ENCODE results near the gene PUS3.

Gene PUS3, protein sequence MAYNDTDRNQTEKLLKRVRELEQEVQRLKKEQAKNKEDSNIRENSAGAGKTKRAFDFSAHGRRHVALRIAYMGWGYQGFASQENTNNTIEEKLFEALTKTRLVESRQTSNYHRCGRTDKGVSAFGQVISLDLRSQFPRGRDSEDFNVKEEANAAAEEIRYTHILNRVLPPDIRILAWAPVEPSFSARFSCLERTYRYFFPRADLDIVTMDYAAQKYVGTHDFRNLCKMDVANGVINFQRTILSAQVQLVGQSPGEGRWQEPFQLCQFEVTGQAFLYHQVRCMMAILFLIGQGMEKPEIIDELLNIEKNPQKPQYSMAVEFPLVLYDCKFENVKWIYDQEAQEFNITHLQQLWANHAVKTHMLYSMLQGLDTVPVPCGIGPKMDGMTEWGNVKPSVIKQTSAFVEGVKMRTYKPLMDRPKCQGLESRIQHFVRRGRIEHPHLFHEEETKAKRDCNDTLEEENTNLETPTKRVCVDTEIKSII

DNA sequence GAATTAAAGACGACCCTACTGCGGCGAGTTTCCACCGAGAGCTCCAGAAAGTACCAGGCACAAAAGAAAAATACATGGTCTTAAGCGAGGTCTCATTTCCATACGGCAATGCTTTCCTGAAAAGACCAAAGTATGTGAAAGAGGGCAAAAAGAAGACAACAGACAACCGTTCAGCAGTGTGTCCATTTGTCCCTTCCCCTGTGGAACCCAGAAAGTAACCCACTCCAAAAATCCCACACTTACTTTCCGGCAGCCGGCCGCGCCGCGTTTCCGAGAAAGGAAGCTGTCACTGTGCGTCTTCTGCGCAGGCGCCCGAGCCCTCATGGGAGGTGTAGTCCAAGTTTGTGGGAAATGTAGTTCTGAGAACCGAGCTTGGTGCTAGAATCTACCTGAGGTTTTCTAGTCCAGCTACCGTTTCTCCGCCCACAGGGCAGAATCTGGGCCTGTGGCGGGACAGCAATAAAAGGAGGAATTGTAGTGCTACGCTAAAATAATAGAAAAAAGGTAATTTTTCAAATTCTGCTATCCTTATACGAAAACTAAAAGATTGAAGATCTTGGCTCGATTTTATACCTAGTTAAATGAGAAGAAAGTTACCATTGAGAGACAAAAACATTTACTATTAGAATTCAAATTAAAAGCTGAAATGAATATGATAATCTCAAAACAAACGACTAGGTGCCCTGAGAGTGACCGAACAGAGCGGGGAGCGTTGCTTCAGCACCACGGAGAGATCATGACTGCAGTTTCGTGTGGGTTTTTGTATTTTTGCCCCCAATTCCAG is at the start of gene PUS3:
TSS of gene PUS3 (minus strand) at position 280 of the 784 bp plus-strand sequence. CDS start 6,922 bp downstream, outside the sequence.
- Mint-ChIP-seq H3K36me3 (peaks cover 15% of the 10 kb centered on the region), H3K27ac (peak within 1 kb of the TSS; percentile 89), H3K9me3 (no peaks in the 10 kb centered on the region), H3K4me1 (peaks cover 17% of the 10 kb centered on the region), H3K4me3 (peak within 1 kb of the TSS; percentile 97), H3K27me3 (peaks cover 30% of the 10 kb centered on the region)
- peak; percentile 92 for ATAC-seq

- Mint-ChIP-seq H3K36me3 (no peaks in the 10 kb centered on the region), H3K27ac (no peak overlapping the region), H3K27me3 (peaks cover 47% of the 10 kb centered on the region), H3K4me1 (no peaks in the 10 kb centered on the region), H3K4me3 (no peak overlapping the region), H3K9me3 (no peaks in the 10 kb centered on the region)
- no peak for ATAC-seq
These were observed 49.6 kb upstream of the PUS3 start for GRCh38 chr11:125952559-125952958.

DNA sequence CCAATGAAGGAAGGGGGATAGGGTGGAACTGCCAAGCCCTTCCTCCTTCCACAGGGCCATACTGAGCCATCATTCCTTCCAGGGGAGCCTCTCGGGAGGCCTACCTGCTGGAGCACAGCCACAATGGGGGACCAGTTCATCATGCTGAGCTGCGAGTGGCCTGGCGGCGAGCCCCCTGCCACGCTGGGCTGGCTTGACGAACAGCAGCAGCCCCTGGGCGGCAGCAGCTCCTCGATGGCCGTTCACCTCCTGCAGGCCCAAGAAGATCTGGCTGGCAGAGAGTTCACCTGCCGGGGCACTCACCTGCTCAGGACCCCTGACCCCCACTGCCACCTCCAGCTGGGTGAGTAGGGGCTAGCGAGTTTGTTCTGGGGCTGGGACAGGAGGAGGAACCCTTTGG is 48.7 kb upstream of the PUS3 start:
- H3K27ac Mint-ChIP-seq: no peak overlapping the region
- H3K36me3 Mint-ChIP-seq: no peaks in the 10 kb centered on the region
- ATAC-seq: no peak

GRCh38 chr11:125950696-125951651 is 48.0 kb upstream of the PUS3 start:
- Mint-ChIP-seq H3K4me3 (no peak overlapping the region), H3K27me3 (peaks cover 47% of the 10 kb centered on the region), H3K4me1 (no peaks in the 10 kb centered on the region), H3K27ac (no peak overlapping the region), H3K9me3 (no peaks in the 10 kb centered on the region), H3K36me3 (no peaks in the 10 kb centered on the region)
- no peak for ATAC-seq

More for the DNA sequence above, 48.7 kb upstream of the PUS3 start:
- Mint-ChIP-seq H3K27me3 (peaks cover 47% of the 10 kb centered on the region), H3K9me3 (no peaks in the 10 kb centered on the region), H3K4me3 (no peak overlapping the region), H3K4me1 (no peaks in the 10 kb centered on the region)

DNA sequence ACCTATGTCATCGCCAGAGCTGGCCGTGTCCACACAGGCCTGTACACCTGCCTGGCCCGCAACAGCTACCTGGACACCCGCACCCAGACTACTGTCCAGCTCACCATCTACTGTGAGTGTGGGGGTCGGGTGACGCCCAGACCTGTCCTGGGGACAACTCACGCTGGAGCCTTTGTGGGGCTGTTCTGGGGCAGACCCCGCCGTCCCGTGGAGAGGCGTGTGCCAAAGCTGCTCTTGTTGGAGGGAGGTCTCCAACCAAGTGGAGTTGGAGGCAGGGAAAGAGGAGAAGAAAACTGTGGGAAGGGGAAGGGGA is 47.1 kb upstream of the PUS3 start:
- H3K4me1 Mint-ChIP-seq: no peaks in the 10 kb centered on the region
- ATAC-seq: no peak
- H3K4me3 Mint-ChIP-seq: no peak overlapping the region
- H3K9me3 Mint-ChIP-seq: no peaks in the 10 kb centered on the region
- H3K36me3 Mint-ChIP-seq: no peaks in the 10 kb centered on the region
- H3K27ac Mint-ChIP-seq: no peak overlapping the region
- H3K27me3 Mint-ChIP-seq: peaks cover 41% of the 10 kb centered on the region

DNA sequence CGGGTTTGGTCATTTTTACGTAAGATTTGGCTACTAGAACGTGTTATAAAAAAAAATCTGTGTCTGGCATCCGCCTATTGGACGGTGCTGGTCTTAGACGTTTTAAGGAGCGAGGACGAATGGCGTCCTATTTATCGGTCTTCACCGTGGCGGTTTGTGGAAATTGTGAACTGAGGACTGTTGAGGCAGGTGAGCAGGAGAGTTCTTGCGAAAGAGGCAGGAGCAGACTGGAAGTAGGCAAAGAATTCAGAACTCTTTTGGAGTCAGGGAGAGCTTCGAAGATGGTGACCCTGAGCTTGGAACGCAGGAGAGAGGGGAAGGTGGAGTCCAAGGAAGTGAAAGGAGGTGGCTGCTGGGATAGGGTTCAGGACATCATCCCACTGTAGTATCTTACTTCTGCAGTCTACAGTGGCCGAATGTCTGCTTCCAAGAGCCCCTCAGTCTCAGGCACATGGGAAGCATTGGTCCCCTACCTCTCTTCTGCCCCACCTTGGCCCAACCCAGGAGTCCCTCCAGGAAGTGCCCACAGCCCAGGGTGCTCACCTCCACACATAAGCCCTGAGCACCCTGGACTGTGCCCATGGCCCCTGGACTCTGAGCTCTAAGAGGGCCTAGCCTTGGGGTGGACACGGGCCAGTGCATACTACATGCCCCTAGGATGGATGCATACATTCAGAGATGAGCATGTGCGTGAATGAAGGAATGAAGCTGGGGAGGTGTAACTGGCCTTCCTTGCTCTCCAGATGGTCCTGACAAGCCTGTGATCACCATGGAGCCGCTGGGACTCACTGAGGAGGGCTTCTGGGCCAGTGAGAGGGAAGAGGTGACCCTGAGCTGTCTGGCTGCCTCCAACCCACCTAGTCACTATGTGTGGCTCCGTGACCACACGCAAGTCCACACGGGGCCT is 46.5 kb upstream of the PUS3 start:
- Mint-ChIP-seq H3K27ac (no peak overlapping the region), H3K27me3 (peaks cover 38% of the 10 kb centered on the region), H3K36me3 (no peaks in the 10 kb centered on the region), H3K4me1 (no peaks in the 10 kb centered on the region), H3K4me3 (no peak overlapping the region), H3K9me3 (no peaks in the 10 kb centered on the region)
- ATAC-seq: no peak

DNA sequence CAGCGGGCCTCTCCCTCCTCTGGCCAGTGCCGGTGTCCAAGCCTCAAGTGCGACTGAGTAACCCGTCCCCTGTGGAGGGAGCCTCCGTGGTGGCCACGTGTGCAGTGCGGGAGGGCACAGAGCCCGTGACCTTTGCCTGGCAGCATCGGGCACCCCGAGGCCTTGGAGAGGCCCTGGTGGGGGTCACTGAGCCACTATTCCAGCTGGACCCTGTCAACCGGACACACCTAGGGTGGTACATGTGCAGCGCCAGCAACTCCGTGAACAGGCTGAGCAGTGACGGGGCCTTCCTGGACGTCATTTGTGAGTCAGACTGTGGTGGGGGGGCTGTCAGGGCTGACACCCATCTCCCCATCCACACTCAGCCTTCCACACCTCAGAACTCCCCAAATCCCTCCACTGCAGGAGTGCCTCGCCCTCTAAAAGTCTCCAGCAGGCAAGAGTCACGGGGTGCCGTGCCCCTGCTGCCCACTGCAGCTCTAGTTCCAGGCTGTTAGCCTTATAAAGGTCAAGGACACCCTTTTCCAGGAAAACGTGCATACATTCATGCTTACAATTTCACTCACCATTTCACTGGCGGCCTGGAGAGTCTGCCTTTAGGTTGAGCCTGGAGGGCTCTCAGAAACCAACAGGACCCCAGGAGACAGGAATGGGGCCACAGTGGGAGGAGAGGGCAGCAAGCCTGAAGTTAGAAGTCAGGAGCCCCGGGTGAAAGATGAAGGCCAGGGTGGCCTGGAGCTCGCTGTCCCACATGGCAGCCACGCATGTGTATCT is 45.5 kb upstream of the PUS3 start:
- H3K27me3 Mint-ChIP-seq: peaks cover 41% of the 10 kb centered on the region
- no peaks in the 10 kb centered on the region for H3K9me3 Mint-ChIP-seq
- no peak overlapping the region for H3K4me3 Mint-ChIP-seq
- no peaks in the 10 kb centered on the region for H3K4me1 Mint-ChIP-seq
- no peak for ATAC-seq
- no peak overlapping the region for H3K27ac Mint-ChIP-seq
- no peaks in the 10 kb centered on the region for H3K36me3 Mint-ChIP-seq

DNA sequence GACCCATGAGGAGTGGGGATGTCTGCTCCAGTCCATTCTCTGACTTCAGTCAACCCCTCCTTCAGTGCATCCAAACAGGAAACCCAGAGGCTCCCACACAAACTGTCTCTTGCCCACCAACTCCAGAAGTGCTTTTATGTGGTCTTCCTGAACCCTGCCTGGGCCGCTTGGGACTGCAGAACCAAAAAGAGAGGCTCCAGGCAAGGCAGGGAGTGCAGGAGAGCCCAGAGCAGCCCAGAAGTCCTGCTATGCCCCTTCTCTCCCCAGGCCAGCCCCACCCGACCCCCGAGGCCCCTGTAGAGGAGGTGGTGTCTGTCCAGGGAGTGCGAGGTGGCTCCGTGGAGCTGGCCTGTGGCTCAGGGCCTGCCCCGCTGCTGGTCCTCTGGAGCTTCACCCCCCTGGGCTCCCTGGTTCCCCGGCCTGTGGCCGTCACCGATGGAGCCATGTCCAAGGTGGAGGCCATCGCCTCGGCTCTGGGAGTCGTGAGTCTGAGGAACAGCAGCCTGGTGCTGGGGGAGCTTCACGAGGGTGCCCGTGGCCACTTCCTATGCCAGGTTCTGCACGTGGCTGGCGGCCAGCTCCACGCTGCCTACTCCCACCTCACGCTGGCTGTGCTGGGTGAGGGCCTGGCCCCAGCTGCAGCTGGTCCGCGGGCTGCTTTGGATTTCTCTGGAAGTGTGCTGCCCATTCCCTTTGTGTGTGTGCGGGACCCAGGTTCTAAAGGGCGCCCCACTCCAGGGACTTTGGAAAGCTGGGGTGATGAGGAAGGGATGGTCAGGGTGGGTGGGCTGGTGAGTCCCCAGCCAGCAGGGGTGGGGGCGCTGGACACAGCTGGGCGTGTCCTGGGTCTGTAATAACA is 44.6 kb upstream of the PUS3 start:
- Mint-ChIP-seq H3K27ac (no peak overlapping the region), H3K9me3 (no peaks in the 10 kb centered on the region), H3K4me1 (peaks cover under 1% of the 10 kb centered on the region), H3K4me3 (no peak overlapping the region), H3K27me3 (peaks cover 41% of the 10 kb centered on the region), H3K36me3 (no peaks in the 10 kb centered on the region)
- ATAC-seq: no peak

DNA sequence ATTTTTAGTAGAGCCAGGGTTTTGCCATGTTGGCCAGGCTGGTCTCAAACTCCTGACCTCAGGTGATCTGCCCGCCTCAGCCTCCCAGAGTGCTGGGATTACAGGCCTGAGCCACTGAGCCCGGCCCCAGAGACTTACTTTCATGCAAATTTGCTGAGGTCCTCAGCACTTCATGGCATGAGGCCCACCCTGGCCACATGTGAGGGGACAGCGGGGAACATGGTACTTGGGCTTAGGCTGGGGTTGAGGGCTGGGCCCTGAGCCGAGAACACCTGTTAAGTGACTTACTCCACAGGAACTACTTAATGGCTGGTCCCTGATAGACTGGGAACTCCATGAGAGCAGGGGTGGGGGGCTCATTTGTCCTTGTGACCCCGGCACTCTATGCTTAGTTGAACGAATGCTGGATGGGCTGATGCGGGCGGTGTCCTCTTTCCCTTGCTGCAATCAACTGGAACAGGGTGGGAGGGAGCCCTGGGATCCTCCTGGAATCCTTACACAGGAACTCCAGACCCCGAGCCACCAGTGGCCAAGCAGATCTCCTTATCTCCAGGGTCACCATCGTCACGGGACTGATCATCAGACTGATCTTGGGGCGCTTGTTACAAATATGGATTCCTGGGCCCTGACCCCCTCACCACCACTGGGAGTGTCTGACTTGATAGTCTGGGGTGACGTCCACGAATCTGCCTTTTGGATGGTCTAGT is 43.9 kb upstream of the PUS3 start:
- Mint-ChIP-seq H3K9me3 (no peaks in the 10 kb centered on the region), H3K27me3 (peaks cover 48% of the 10 kb centered on the region)
- no peak for ATAC-seq

DNA sequence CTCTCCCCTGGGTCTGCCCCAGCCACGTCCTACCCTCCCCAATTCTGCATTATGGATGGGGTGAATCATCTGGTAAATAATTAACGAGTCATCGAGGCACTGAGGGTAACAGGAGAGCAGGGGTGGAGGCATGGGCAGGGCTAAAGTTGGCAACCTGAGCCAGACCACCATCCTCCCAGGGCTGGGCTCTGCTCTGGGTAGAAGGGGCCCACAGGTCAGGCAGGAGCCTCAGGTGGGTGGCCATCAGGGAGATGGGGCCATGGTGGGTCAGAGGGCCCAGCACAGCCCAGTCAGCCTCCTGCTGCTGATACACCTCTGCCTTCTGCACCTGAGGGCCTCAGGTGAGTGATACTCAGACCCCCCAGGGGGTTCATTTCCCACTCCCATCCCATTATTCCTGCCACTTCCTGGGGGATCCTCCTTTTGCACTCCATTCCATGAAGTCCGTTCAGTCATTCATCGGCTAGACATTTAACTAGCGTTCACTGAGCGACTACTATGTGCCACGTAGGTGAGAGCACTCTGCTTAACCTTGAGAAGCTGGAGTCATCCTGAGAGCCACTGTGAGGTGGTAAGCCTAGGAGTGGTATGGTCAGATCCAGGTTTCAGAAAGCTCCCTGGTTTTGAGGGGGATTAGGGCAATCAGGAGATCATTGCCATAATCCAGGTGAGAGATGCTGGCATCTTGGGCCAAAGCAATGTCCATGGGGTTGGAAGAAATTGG is 43.0 kb upstream of the PUS3 start, which contains the start of gene VSIG10L2:
TSS of gene VSIG10L2 (plus strand) at position 248 of the 724 bp plus-strand sequence. CDS start at position 260, 12 bp downstream.
- H3K9me3 Mint-ChIP-seq: no peaks in the 10 kb centered on the region
- H3K27me3 Mint-ChIP-seq: peaks cover 47% of the 10 kb centered on the region
- H3K36me3 Mint-ChIP-seq: no peaks in the 10 kb centered on the region
- H3K4me1 Mint-ChIP-seq: peaks cover 9% of the 10 kb centered on the region
- no peak within 1 kb of the TSS for H3K27ac Mint-ChIP-seq
- no peak within 1 kb of the TSS for H3K4me3 Mint-ChIP-seq
- ATAC-seq: no peak

More for the DNA sequence above, 43.9 kb upstream of the PUS3 start:
- no peak overlapping the region for H3K27ac Mint-ChIP-seq
- H3K4me3 Mint-ChIP-seq: no peak overlapping the region
- H3K4me1 Mint-ChIP-seq: peaks cover 9% of the 10 kb centered on the region
- no peaks in the 10 kb centered on the region for H3K36me3 Mint-ChIP-seq

DNA sequence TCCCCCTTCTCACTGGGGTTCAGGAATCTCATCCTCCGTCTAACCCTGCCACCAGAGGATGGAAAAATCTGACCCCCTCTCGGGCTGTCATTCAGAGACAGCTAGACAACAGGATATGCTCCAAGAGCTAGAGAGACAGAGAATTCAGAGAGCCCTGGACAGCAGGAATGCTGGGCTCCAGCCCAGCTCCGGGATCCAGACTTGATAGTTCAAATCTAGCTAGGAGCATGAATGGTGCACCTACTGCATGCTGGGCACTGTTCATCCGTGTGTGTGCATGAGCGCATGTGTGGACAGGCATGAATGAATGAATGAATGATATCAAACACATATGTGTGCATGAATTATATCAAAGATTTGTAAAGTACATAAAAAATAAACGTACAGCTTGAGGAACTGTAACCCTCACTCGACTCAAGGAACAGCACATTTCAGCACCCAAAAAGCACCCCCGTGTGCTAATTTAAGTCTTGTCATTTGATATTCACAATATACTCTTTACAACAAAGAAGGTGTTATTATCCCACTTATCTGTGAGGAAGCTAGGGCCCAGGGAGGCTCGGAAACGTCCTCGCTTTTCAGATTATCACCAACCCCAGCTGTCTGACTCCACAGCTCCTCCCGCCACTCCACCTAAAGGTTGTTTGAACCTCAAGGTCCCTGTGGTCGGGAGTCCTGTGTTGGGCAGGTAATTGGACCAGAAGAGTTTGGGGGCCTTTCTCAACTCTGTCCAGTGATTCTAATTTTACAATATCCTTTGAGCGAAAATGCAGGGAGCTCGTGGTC is 42.2 kb upstream of the PUS3 start:
- H3K27ac Mint-ChIP-seq: no peak overlapping the region
- no peak for ATAC-seq
- H3K27me3 Mint-ChIP-seq: peaks cover 43% of the 10 kb centered on the region
- peaks cover 9% of the 10 kb centered on the region for H3K4me1 Mint-ChIP-seq
- no peak overlapping the region for H3K4me3 Mint-ChIP-seq
- H3K9me3 Mint-ChIP-seq: no peaks in the 10 kb centered on the region
- H3K36me3 Mint-ChIP-seq: no peaks in the 10 kb centered on the region
